GM19452 (cell line): ENCODE measurements around the gene GPR15.

Source experiments
- ATAC-seq: cut with Tn5 transposase; IDR thresholded peaks from one replicate; pipeline ENCODE4 v1.9.1; 2021; ENCODE audit not compliant: unreplicated experiment

The GPR15 gene

DNA sequence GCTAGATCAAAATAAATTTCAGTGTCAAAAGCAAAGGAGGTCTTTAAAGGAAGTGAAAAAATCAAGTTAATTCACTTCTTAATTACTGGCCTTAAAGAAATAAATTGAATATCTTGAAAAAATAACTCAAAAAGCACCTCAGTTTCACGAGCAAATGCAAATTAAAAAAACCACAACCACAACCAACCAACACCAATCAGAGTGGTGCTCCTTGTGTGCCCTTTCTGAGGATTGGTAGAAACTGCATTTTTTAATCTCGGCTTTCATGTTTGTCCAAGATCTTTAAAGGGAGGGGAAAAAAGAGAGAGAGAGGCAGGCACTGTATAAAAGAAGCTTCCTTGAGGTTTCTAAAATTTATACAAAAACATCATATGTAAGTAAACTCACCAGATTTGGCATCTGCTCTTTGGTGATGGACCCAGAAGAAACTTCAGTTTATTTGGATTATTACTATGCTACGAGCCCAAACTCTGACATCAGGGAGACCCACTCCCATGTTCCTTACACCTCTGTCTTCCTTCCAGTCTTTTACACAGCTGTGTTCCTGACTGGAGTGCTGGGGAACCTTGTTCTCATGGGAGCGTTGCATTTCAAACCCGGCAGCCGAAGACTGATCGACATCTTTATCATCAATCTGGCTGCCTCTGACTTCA lies at the start of gene GPR15:
GPR15 (plus strand) TSS at position 357 of the 653 bp plus-strand sequence; CDS start at position 413, 56 bp downstream.
- ATAC-seq, result peak; percentile 32

DNA sequence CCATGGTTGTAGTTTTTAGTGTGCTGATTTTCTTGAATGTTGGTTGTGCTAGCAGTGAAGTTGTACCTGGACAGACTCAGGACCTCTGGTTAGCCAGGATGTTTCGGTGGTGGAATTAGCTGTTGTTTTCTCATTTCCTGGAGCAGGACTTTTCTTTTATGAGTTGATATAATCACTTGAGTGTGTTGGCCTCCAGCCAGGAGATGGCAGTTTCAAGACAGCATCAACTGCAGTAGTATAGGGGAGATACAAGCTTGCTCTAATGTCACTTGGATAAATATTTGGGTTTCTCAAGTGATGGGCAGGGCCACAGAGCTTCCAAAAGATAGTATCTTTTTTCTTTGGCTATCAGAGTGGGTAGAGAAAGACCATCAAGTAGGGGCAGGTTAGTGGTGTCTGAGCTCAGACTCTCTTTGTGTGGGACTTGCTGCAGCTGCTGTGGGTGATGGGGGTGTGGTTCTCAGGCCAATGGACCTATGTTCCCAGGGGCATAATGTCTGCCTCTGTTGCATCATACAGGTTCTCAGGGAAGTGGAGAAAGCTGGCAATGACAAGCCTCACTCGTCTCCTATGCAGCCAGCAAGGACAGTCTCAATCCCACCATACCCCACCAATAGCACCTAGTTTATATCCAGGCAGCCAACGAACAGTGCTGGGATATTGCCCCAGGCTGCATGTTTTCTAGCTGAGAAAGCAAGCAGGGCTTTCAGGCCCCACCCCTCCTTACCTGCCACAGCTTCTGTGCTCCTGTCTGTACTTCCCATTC lies 48.9 kb upstream of the GPR15 start:
- ATAC-seq, result no peak

DNA sequence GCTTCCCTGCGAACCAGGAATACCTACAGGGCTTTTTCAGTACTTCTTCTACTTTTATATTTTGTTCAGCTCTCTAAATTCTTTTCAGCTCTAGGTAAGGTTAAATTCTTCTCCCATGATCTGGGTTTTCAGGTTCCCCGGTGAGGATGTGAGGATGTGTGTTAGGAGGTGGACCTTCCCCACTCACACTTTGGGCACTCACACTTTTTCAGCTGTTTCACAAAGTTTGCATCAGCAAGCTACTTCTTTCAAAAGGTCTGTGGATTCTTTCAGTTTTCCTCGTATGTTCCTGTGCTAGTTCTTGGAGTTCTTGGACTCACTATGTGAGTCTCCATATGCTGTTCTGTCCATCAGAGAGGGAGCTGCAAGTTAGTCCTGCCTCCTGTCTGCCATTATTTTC lies 48.2 kb upstream of the GPR15 start:
- ATAC-seq, result no peak

DNA sequence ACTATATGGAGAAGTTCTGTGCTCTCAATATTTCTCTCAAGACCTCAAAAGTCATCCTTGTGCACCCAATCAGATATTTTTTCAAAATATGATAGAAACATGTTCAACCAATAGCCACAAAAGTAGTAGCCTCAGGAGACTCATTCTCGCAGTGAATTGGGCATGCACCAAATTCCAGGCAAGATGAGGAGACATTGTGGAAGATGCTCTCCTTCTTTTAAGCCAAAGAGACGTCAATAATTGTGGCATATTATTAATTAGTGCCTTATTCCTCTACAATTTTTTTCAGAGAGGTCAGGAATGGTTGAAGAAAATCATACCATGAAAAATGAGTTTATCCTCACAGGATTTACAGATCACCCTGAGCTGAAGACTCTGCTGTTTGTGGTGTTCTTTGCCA lies 34.4 kb upstream of the GPR15 start, which contains the start of gene OR5K2:
OR5K2 (plus strand) TSS at position 301 of the 400 bp plus-strand sequence; CDS start at position 301, 0 bp downstream.
- no peak for ATAC-seq

DNA sequence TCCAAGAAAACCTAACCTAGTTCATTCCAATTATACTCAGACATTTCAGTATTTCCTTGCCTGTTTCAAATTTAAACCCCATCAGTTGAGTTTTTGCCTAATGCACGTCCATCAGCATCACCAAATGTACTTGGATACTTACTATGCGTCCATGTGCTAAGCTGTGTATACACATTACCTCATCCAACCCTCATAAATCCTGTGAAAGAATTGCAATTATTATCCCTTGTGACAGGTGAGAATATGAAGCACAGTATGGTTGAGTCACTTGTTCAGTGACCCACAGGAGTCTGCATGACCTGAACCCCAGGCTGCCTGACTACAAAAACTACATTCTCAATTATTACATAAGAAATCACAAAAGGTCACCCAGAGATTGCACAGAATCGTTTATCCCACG lies 31.8 kb upstream of the GPR15 start:
- ATAC-seq, result no peak

DNA sequence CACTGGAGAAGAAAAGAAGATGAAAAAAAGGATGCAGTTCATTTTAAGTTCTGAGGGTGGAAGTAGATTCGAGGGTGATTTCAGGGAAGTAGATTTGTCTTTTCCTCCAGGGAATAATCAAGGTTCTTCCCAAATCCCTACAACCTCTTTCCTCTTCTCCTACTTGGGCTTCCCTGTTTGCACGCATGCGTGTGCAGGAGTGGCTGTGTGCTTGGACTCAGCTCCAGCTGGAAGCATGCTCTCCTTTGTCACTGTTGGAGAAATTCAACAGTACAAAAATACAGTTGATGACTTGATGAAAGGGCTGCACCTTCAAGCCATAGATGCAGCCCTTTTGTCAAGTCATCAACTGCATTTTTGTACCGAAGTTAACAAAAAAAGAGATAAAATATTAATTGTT lies 30.5 kb upstream of the GPR15 start:
- ATAC-seq, result no peak

DNA sequence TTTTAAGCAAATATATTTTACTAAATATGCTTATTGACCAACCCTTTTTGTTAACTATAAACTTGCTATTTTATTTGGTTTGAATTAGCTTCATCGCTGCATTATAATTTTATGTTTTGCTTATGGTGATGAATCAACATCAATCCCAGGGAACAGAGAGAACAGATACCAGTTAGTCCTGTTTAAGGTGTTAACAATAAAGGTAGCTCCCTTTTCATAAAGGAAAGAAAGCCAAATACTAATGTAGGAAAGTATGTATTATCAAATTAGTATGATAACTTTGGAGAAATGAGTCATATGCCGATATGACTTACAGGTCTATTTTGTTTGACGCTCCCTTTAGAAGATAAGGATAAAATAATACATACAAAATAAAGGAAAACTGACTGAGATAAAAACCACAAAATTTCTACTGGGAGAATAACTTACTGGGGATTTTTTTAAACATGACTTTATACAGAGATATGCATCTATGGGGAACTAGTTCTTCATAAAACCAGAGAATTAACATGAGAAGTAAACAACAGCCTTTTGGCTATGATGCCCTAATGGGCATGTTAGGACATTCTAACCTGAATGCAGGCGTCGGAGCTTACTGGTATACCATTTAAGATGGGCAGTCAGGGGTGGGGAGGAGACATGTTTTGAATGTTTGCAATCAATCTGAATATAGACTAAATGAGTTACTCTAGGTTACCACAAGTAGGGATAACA lies 29.8 kb upstream of the GPR15 start:
- ATAC-seq, result no peak

DNA sequence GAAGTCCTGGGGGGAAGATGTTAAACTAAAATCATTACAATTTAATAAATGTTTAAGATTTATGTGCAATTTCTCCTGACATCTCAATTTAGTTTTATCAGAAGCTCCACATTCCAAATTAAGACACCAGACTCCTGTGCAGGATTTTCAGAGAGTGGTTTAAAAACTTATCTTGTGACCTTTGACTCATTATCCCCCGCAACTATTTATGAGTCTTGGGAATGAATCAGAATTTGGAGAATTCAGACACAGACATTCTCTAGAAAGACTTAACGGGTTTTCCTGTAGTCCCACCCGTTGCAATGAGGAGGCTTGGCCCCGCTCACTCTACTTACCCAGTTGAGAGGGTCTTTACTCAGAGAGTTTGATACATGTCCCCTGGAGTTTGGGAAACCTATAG lies 27.2 kb upstream of the GPR15 start:
- no peak for ATAC-seq

DNA sequence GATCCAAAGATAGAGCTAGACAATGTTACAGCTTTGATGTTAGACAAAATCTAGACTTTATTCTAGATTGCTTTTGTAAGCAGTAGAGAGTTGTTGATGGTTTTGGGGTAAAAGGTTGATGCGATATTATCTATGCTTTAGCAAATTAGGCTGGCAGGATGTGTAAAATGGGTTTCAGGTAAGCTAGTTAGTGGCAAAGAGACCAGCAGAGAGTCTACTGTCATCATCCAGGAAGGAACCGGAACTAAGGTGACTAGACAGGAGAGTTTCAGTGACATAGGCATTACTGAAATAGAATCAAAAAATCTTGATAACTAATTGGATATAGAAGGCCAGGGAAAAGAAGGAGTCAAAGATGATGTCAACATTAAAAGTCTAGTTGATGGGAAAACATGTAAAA lies 23.2 kb upstream of the GPR15 start:
- no peak for ATAC-seq

DNA sequence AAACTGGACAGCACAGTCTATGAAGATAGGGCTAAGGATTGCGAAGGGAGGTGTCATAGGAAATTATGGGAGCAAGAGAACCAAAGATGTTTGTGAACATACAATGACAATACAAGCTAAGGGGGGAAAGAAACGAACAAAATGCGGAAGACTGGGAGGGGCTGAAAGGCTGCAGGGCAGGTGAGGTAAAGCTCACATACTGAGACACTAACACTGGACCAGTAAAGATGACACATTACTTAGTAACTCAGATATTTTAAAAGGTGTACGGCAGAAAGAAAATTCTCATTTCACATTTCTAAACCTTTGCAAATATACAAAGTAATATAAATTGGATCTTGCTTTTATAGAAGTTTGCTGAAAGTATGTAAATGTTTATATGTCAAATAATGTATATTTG lies 19.2 kb upstream of the GPR15 start:
- ATAC-seq, result no peak

DNA sequence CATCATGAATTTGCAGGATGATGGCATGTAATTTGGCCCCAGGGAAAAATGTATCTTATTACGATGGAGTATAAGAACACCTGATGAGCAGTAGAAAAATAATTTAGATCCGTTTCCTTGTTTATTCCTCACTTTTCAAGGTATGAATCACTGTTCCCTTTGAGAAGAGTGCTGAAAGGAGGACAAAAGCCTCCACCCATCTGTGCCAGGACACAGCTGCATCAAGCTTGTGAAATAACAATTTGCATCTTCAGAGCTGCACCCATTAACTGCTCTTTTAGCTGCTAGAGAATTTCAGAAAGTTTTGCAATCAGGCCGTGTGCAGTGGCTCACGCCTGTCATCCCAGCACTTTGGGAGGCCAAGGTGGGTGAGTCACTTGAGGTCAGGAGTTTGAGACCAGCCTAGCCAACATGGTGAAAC lies 18.7 kb upstream of the GPR15 start:
- no peak for ATAC-seq

DNA sequence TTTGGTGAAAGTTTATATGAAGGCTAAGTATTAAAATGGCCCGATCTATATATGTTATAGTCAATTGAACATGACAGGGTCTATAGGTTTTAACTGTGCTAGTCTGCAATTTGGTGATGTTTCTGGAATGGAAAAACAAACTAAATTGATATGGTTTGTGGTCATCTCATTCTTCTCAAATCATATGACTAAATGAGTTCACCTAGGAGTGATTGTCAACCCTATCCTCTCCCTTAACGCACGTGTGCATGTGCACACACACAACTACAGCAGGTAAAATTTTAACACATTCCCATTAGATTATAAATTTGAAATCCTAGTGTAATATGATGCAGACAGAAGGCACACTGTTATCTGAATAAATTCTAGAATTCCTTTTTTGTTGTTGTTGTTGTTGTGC lies 18.0 kb upstream of the GPR15 start:
- no peak for ATAC-seq

DNA sequence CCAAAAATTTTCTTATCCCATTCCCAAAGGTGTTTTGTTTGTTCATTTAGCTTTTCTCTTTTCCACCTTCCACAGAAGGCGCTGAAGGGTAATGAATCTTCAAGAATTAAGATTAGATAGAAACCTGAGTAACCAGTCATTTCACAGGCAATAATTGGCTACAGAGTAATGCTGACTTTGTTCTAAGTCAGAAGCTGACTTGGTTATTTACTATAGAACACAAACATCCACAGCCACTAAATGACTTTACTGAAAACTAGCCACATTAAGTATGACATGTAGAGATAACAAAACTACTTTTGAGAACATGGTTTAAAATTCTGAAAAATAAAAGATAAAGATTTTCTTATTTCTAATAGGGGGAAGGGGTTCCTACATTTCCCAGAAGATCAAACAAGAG lies 16.8 kb upstream of the GPR15 start:
- no peak for ATAC-seq

DNA sequence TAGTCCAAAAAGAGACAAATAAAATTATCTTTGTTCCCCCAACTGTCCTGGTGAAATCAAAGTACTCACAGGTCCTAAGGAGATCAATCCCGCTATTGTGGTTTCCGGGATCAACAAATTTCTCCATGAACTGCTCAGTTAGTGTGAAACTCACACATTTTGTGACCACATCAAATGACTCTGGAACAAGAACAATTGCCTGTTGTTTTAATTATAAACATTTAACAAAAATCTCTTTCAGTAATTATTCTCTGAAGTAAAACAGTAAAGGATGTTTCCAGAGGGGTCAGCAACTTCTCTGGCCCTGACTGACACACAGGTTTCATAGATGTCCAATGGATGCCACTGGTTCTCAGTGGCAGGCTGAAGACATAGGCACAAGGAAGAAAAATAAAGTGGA lies 13.0 kb upstream of the GPR15 start:
- no peak for ATAC-seq

DNA sequence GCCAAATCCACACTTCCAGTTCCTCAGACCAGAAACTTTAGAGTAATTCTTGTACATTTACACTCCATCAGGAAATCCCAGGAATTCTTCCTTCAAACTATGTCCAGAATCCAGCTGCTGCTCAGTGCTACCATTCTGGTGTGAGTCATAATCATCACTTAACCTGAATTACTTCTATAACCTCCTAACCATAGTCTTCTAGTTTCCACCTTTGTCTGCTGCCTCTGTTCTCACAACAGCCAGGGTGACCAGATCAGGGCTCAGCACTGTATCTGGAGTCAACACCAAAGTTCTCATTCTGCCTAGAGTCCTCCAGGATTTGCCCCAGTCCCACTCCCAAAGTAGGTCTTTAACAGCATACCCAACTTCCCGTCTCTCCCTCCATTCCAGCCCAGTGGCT lies 12.4 kb upstream of the GPR15 start:
- no peak for ATAC-seq

DNA sequence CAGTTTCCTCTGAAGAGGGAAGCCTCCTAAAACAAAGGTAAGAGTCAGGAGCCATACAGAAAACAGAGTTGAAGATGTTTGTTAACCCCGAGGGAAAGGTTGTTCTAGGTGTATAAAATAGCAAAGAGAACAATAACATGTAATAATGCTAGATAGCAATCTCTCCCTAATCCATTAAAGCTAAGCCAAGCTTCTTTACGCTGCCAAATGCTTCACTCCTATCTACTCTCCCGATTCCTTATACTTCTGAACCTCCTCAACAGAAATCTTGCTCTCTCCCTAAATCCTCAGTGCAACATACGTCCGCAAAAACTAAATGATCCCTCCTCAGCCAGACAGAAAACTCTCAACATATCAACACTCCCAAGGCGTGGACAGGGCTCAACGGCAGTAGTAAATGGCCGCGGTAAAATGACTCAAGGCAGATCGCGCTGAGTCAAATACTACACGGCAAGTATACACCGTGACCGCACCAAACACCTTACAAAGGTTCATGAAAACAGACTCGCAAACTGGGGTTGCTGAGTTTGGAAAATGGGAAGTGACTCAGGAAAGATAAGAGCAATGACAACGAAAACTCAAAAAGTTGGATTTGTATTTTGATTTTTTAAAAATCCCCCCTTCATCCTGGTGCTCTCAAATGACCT lies 9.8 kb upstream of the GPR15 start:
- ATAC-seq, result peak; percentile 43

DNA sequence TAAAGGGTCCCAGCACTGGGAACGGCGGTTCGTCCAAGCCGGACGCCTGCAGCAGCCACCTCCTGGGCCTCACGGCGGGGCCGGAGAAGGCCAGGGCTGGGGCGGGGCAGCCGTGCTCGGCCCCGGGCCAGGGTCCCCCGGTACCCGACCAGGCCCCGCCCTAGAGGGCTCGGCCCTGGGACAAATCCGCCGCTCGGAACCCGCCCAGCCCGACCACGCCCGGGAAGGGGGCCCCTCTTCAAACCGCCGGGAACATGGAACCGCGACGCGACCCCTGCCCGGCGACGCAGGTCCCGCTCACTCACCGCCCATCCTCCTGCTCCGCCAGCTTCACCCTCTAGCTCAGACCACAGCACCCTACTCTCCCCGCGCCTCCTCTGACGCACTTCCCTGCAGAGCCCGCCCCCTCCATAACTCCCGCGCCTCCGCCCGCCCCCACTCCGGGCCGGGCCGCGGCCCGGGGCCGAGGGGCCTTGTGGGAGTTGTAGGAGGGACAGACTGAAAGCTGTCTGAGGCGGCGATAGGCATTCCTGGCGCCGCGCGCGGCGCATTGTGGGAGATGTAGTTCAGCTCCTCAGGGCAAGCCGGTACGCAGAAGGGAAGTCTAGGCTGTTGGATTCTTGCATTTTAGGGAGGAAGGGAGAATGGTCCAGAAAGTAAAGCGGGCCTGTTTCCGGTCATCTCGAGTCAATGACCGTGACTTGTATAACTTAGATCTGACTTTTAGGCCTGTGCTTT lies 9.1 kb upstream of the GPR15 start, which contains the start of gene CLDND1:
CLDND1 (minus strand) TSS at position 359 of the 738 bp plus-strand sequence. CDS start 1,478 bp downstream, outside the sequence.
- peak; percentile 83 for ATAC-seq

DNA sequence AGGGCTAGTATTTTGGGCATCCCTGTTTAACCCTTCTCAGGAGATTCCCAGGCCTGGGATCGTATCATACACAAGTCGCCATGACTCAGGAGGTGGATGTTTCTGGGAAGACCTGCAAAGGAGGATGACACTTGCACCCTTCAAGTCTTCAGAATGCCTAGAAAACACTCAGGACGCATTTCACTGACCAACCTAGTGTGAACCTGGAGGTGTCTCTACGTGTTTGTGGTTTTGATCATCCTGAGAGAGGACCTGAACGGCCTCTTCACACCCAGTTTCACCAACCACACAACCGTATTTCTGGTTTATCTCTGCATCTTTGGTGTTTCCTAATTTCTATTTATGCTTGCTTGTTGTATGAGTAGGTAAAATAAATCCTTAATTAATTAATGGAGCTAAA lies 6.3 kb upstream of the GPR15 start:
- ATAC-seq, result no peak

DNA sequence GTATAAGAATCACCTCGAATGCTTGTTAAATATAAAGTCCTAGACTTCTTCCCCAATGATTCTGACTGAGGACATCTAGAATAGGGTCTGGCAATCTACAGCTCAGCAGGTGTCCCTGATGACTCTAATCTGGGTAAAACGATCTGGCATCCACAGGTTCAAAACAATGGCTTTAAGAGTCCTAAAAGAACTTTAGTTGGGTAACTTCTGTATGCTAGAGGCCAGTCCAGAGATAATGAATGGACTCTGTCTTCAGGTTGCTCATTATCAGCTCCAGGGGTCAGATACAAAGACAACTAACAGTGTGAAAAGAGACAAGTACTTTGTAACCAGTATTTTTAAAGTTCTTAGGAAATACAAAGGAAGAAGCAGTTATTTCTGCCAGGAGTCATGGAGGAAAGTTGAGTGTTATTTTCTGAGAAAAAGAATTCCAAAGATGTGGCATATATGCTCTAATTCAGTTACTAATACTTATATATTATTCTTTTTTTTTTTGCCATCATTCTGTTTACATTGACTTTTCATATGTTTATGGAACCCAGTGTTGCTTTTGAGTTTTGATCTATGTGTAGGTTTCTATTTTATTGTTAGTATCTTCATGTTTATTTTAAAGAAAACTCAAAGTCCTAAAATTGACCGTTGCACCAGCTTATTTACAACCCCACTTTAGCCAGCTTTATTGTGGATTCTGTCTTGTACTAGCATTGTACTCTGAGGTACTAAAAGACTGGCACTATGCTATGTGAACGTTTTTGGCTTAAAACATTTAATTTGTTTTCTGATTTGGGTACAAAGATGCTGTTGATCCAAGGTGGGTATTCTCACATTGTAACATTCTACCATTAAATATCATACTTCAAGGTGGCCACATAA lies 3.1 kb upstream of the GPR15 start:
- no peak for ATAC-seq
